C4-2B (cell line): ENCODE data around the gene COA1.

Experiments used
- CTCF ChIP-seq: fragments of 450-650 bp; conservative IDR thresholded peaks from 2 replicates; pipeline ENCODE4 v1.5.1; 2017; ENCODE audit warnings: mild to moderate bottlenecking
- ZFX ChIP-seq: fragments of 450-650 bp; IDR thresholded peaks from 2 replicates; pipeline ENCODE4 v1.6.1; 2017

- no peak for TF ChIP-seq CTCF
- TF ChIP-seq ZFX, result no peak
These were observed 89.3 kb downstream of the COA1 start for GRCh38 chr7:43639858-43640491.
